ENCODE data around the gene TNNT3. TPM values are rescaled to one million over a fixed set of nuclear protein-coding genes. Genes with fewer than 3 reads are reported as not detected.
"Not testable (repeated sequence)": the region's sequence is repeated elsewhere in the genome, so short reads cannot be mapped to it uniquely, and the experiment has no call there.

The TNNT3 gene
- polyA plus RNA-seq, 1 donor = 9,432 TPM

DNA sequence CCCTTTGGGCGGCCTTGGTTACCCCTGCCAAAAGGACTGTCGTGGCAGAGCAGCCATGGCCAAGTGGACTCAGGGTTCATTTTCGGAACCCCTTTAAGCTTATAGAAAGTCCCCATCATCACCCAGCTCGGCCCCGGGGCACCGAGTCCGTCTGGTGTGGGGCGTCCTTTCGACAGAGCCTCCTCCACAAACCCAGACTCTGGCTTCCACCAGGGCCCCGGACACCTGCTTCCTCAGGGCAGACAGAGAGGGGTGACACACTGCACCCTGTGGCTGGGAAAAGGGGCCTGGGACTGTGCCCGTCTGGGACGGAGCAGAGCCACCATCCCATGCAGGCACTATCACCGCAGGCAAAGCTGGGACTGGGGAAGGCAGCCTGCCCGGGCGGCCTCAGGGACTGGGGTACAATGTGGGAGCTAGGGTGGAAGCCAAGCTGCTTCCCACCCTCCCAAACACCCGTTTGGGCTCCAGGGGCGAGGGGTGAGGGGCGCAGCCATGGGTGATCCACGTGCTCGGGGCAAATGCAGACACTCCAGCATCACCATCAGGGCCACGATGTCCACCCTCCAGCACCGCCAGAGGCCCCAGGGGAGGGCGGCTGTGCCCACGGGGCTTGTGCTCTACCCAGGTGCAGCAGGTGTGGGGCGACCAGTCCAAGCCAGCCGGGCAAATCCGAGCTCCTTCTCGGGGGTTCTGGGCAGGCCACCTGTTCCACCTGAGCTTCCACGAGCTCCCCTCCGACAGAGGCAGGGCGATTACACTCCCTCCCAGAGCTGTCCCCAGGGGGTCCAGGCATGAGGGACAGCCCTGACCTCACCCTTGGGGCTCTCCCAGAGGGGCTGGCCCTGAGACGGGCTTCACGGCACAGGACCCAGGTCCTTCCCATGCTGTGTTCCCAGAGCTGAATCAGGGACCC lies 15.9 kb downstream of the TNNT3 start:
- no peak for DNase-seq (ENCODE audit: low read depth)

DNA sequence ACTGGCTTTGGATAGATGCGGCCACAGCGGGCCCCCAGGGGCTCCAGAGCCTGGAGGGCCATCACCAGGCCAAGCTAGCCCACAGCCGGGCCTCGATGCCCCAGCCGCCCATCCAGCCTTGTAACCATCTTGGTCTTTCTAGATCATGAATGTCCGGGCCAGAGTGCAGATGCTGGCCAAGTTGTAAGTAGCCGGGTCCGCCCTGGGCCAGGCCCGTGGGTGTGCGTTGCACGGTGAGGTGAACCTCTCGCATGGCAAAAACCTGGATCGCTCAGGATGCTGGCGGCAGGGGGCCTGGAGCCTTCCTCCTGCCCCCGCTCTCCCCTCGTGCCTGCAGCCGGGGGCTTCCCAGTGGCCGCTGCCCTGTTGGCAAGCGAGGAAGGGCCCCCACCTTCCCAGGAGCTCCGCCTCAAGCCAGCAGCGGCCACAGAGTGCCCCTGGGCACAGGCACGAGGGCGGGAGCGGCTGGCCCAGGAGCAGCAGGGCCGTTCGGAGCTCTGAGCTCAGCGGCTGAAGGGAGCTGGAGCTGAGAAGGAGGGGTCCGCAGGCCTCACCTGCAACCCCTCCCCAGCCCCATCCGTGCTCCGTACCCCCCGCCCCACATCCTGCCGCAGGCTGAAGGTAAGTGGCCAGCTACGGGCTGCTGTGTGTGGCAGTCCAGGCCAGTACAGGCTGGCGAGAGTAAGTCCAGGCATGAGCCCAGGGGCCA lies 16.7 kb downstream of the TNNT3 start:
- no peak for DNase-seq (ENCODE audit: low read depth)

GRCh38 chr11:1936781-1937615 lies 17.5 kb downstream of the TNNT3 start:
- DNase-seq (ENCODE audit: low read depth) = no peak

GRCh38 chr11:1937616-1938342 lies 18.3 kb downstream of the TNNT3 start:
- no peak for DNase-seq (ENCODE audit: low read depth)

DNA sequence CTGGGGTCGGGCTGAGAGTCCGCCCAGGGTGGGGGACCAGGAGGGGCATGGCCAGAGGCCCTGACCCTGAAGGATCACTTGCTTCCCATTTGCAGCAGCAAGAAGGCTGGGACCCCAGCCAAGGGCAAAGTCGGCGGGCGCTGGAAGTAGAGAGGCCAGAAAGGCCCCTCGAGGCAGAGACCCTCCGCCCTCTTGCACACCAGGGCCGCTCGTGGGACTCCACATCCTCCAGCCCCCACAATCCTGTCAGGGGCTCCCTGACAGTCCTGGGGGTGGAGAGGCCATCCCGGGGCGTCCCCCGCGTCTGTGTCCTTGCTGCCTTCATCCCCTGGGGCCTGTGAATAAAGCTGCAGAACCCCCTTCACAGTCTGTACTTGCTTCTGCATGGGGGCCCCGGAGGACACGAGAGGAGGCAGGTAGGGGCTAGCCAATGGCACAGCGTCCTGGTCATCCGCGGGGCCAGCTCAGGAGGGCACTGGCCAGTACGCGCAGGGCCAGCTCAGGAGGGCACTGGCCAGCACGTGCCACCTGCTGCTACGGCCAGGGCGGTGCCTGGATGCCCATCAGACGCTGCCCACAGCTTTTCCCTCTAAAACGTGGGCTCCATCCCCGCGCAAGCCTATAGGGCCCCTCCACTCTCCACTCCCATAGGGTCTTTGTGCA lies 19.0 kb downstream of the TNNT3 start:
- DNase-seq (ENCODE audit: low read depth) = no peak

GRCh38 chr11:1939006-1939625 lies 19.6 kb downstream of the TNNT3 start:
- DNase-seq (ENCODE audit: low read depth) = peak; percentile 76

- not testable (repeated sequence) for DNase-seq (ENCODE audit: low read depth)
Measured at GRCh38 chr11:1939788-1940187, 20.3 kb downstream of the TNNT3 start.

DNA sequence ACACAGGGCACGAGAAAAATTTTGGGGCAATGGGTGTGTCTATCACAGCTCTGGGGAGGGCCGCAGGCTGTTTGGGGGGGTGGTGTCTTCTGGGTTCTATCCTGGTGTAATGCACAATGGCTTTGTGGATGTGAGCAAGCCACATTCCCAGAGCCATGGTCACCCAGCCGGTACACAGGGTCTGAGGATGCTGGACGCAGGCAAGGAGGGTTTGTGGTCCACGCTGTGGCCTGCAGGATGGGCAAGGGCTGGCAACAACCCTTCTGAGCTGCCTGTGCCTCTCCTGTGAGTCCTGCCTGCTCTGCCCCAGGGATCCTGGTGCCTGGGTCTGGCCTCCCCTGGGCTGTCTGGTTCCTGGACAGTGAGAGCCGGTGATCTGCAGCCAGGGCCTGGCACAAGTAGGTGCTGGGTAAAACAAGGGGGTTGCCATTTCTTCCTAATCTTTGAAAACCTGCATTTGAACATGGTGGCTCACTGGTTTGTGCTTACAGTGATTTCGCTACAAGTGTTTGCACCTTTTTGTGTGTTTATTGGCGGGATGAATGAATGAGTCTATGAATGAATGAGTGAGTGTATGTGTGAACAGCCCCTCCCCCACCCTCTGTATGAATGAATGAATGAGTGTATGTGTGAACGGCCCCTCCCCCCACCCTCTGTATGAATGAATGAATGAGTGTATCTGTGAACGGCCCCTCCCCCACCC lies 23.2 kb downstream of the TNNT3 start:
- no peak for DNase-seq (ENCODE audit: low read depth)

- DNase-seq (ENCODE audit: low read depth) = no peak
Measured at GRCh38 chr11:1943576-1943975, 24.1 kb downstream of the TNNT3 start.

DNA sequence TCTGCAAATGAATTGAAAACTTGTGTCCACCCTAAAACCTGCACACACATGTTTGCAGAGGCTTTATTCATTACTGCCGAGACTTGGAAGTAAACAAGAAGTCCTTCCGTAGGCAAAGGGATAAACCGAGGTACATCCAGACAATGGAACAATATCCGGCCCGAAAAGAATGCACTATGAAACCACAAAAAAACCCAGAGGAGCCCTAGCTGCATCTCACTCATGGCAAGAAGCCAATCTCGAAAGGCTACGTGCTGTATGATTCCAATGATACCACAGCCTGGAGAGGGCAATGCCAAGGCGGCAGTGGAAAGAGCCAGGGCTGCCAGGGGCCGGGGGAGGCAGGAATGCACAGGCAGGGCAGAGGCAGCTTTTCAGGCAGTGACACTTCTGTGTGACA lies 24.5 kb downstream of the TNNT3 start:
- DNase-seq (ENCODE audit: low read depth) = no peak

DNA sequence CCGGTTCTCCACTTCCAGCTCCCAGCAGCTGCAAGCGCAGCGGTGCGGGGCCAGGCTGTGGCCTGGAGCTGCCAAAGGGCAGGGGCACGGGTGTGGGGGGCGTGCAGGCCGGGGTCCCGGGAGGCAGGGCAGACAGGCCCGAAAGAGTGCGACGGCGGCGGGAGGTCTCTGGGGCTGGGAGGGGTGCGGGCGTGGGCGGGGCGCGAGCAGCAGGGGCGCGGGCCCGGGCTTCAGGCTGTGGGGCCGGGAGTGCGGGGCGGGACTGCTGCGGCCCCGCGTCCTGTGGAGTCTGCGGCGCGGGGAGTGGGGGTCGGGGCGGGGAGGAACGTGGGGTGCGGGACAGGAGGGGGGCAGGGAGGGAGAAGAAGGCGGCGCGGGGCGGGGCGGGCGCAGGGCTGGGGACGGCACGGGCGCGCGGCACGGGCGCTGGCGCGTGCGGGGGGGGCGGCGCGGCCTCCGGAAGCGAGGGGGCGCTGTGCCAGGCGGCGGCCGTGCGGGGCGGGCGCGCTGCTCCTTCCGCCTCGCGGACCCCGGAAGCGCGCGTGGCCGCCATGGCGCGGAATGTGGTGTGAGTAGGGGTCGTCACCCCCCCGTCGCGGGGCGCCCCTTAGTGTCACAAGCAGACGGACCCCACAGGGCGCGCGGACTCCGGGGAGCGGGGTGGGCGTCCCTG lies 27.4 kb downstream of the TNNT3 start, which contains the start of gene MRPL23:
Gene MRPL23, plus strand, starts transcription at position 521 of the 673 bp plus-strand sequence. Its CDS starts 31 bp downstream, at position 552.
- DNase-seq (ENCODE audit: low read depth) = no peak

DNA sequence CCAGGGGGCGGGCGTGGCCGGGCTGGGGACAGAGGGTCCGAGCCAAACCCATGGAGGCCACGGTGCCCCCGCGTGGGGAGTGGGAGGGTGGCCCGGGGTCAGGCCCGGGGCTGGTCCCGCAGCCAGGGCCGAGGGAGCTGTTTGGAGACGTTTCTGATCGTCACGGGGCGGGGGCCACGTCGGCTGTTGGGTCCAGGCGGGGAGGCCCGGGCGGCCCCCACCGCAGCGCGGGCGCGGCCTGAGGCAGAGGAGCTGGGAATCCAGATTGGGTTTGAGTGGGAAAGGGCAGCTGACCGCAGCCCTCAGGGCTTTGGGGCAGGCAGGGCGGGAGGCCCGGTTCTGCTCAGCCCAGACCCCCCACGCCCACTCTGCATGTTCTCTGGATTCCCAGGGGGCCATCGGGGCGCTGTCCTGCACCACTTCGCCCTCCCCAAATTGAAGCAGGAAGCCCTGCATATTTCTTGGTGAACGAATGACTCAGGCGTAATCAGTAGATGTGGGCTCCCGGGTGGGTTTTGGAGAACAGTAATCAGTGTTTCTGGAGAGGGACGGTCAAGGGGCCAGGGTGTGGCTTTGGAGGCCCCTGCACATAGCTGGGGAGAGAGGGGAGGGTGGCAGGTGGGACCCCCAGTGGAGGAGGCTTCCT lies 28.2 kb downstream of the TNNT3 start:
- no peak for DNase-seq (ENCODE audit: low read depth)

- no peak for DNase-seq (ENCODE audit: low read depth)
Measured at GRCh38 chr11:1948389-1948788, 28.9 kb downstream of the TNNT3 start.

DNA sequence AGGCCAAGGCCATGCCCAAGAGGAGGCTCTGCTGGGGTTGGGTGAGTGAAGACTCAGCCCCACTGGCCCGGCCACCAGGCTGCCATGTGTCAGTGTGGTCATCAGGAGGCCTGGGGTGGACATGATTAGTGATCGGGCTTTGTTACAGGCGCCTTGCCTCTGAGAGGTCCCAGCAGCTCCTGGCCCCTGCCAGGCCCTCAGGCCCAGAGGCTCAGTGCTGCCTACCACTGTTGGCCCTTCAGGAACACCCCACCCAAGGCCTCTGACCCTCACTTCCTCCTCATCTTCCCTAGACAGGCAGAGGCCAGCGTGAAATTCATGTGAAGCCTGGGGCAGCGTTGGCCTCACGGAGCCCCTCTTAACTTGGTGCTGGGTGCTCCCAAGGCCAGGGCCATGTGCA lies 29.8 kb downstream of the TNNT3 start:
- DNase-seq (ENCODE audit: low read depth) = no peak

DNA sequence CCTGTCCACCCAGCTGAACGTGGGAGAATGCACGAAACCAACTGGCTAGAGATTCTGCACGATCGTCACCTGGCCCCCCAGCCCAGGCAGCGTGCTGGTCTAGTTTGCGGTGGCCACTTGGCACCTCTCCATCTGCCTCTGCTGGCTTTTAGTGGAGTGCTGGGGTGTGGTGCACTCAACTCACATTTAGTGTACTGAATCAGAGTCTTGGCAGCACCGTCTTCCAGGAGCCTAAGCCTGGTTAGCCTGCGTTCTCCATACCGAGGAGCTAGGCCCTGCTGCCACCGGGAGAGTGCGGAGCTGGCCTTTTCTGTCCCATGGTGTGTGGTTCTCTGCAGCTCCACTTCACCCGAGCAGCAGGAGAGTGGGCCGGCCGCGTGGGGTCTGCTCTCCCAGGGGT lies 30.4 kb downstream of the TNNT3 start:
- no peak for DNase-seq (ENCODE audit: low read depth)

DNA sequence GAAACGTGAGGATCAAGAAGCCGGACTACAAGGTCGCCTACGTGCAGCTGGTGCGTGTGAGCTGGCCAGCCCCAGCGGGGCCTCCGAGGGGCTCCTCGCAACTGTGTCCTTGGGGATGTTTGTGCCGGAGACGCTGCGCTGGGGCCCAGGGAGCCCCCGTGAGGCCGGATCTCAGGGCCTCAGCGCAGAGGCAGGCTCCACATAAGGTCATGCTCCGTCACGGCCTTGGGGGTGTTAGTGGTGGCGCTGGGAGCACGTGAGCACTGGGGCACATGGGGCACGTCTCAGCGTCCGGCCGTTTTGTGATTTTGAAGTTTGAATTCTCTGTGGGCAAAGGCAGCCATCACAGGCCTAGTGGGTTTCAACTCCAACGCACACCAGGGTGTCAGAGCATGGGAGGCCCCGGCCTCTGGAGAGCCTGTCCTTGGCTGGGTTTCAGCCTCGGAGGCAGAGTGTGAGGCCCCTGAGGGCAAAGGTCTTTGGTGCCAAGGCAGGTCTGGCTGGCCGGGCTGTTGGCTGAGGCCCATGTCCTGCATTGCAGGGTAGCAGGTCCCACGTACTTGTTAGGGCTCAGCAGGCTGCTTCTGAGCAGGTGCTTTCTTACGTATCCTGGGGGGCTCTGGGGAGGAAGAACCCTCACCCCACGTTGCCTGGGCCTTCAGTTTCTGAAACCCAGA lies 33.4 kb downstream of the TNNT3 start:
- DNase-seq (ENCODE audit: low read depth) = no peak

GRCh38 chr11:1953489-1954266 lies 34.2 kb downstream of the TNNT3 start:
- DNase-seq (ENCODE audit: low read depth) = no peak

All from forelimb muscle (tissue), 1 donor.